ENCODE measurements around the gene ZNF672. TPM values are rescaled to one million over a fixed set of nuclear protein-coding genes. Genes with fewer than 3 reads are reported as not detected.
"Not testable (repeated sequence)": the region's sequence is repeated elsewhere in the genome, so short reads cannot be mapped to it uniquely, and the experiment has no call there.

ZNF672 gene
- total RNA-seq, 1 donor from 2014 or later = 45.2 TPM

DNA sequence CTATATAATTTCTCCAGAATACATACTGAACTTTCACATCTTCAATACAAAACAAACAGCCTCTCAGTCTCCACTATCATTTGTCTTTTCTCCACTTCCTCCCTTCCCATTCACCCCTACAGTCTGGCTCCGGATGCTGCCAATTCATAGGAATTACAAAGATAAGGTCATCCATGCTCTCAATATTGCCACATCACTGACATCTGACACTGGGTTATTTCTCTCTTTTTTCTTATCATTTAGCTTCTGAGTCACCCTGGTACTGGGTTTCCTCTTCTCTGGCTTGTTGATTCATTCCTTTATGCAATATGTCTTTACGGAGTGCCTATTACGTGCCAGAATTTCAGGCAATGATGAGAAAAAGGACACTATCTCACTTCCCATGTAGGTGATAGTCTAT is 9.2 kb upstream of the ZNF672 start:
- Mint-ChIP-seq H3K4me1 (ENCODE audit: low read depth) (peaks cover 21% of the 10 kb centered on the region), H3K27ac (peak overlapping the region; percentile 14), H3K4me3 (no peak overlapping the region), H3K36me3 (ENCODE audit: low read depth) (peaks cover 12% of the 10 kb centered on the region), H3K9me3 (no peaks in the 10 kb centered on the region), H3K27me3 (ENCODE audit: insufficient read depth) (peaks cover 6% of the 10 kb centered on the region)
- intact Hi-C loops (cut with micrococcal nuclease) = no loop called here
- DNase-seq (ENCODE audit: low spot score) = no peak

GRCh38 chr1:248830718-248831017 is 7.4 kb upstream of the ZNF672 start:
- H3K9me3 Mint-ChIP-seq = not testable (repeated sequence)
- H3K4me1 Mint-ChIP-seq (ENCODE audit: low read depth) = peaks cover 10% of the 10 kb centered on the region

DNA sequence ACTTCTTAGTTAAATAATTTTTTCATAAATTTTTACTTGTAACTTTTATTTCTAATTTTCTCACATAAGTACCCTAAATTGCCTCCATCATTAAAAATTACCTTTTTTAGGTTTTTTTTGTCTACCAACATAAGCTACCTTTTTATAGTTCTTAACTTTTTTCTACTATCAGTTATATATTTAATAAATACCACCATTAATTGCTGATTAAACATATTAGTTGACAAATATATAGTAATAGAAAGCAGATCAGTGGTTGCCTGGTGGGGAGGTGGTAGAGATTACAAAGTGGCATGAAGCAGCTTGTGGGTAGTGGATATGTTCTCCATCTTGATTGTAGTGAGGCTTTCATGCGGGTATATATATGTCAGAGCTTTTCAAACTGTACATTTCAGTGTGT is 6.2 kb upstream of the ZNF672 start:
- H3K4me3 Mint-ChIP-seq = no peak overlapping the region
- H3K4me1 Mint-ChIP-seq (ENCODE audit: low read depth) = peaks cover 6% of the 10 kb centered on the region
- H3K27ac Mint-ChIP-seq = no peak overlapping the region

More at GRCh38 chr1:248830718-248831017, 7.4 kb upstream of the ZNF672 start:
- DNase-seq (ENCODE audit: low spot score); H3K36me3 Mint-ChIP-seq (ENCODE audit: low read depth); intact Hi-C loops (cut with micrococcal nuclease); H3K27ac Mint-ChIP-seq; H3K27me3 Mint-ChIP-seq (ENCODE audit: insufficient read depth); H3K4me3 Mint-ChIP-seq: not testable (repeated sequence)

DNA sequence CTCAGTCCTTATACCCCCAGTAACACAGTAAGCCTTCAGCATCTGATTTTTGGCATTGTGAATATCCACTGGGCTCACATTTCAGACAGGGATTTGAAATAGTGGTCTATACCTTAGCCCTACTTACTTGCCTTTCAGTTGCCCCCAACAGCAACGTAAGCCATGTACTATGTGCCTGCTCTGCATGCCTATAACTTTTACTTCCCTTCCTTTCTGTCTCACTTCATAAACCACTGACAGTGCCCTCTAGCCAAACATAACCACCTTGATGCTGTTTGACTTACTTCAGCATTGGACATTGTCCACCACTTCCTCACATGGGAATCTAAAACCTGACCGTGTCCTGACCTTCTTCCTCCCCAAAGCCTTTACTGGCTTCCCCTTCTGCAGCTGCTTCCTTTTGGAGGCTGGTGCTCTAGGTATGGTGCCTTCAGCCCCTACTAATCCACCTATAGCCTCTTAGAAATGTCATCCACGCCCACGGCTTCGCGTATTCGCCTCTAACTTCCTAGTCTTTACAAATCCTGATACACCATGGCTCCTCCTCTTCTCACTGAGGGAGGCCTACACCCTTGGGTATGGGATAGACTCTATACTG is 3.6 kb upstream of the ZNF672 start:
- intact Hi-C loops (cut with micrococcal nuclease) = no loop called here
- no peaks in the 10 kb centered on the region for H3K4me1 Mint-ChIP-seq (ENCODE audit: low read depth)
- peaks cover 6% of the 10 kb centered on the region for H3K27me3 Mint-ChIP-seq (ENCODE audit: insufficient read depth)
- no peaks in the 10 kb centered on the region for H3K9me3 Mint-ChIP-seq
- DNase-seq (ENCODE audit: low spot score) = no peak
- H3K4me3 Mint-ChIP-seq = no peak overlapping the region
- H3K27ac Mint-ChIP-seq = no peak overlapping the region
- H3K36me3 Mint-ChIP-seq (ENCODE audit: low read depth) = no peaks in the 10 kb centered on the region

More for the DNA sequence above, 6.2 kb upstream of the ZNF672 start:
- DNase-seq (ENCODE audit: low spot score) = no peak
- intact Hi-C loops (cut with micrococcal nuclease) = no loop called here
- no peaks in the 10 kb centered on the region for H3K36me3 Mint-ChIP-seq (ENCODE audit: low read depth)
- peaks cover 6% of the 10 kb centered on the region for H3K27me3 Mint-ChIP-seq (ENCODE audit: insufficient read depth)
- H3K9me3 Mint-ChIP-seq = no peaks in the 10 kb centered on the region

DNA sequence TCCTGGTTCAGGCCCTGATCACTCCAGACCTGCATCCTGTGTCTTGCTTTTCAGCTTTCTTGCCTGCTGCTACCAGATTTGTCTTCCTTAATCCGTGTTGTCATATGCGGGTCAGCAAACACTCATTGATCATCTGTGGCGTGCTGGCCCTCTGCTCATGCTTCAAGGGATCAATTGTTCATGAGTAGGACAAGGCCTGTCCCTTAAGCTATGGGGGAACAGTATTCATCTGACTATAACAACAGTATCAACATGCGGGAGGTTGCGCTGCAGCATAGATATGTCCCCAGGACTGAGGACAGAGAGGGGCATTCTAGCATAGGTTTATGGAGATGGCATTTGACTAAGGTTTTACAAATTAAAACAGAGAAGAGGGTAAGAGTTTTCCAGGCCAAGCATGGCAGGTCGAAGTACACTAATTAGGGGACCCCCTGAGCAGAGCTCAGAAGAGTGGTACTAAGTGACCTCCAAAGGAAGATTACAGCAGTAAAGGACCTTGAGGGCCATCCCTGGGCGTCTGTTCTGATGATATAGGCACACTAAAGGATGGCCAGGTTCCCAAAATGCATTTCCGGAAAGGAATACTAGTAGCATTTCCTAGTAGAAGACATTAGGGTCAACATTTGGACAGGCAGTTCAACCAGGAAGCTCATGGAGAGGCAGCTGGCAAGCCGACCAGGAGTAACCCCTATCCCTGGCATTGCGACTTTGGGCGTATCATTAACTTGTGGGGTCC is 811 bp upstream of the ZNF672 start:
- peaks cover 2% of the 10 kb centered on the region for H3K36me3 Mint-ChIP-seq (ENCODE audit: low read depth)
- DNase-seq (ENCODE audit: low spot score) = no peak
- H3K27me3 Mint-ChIP-seq (ENCODE audit: insufficient read depth) = peaks cover 2% of the 10 kb centered on the region
- no peaks in the 10 kb centered on the region for H3K9me3 Mint-ChIP-seq
- H3K27ac Mint-ChIP-seq = no peak overlapping the region
- intact Hi-C loops (cut with micrococcal nuclease) = no loop called here
- H3K4me1 Mint-ChIP-seq (ENCODE audit: low read depth) = peaks cover 15% of the 10 kb centered on the region
- H3K4me3 Mint-ChIP-seq = no peak overlapping the region

DNA sequence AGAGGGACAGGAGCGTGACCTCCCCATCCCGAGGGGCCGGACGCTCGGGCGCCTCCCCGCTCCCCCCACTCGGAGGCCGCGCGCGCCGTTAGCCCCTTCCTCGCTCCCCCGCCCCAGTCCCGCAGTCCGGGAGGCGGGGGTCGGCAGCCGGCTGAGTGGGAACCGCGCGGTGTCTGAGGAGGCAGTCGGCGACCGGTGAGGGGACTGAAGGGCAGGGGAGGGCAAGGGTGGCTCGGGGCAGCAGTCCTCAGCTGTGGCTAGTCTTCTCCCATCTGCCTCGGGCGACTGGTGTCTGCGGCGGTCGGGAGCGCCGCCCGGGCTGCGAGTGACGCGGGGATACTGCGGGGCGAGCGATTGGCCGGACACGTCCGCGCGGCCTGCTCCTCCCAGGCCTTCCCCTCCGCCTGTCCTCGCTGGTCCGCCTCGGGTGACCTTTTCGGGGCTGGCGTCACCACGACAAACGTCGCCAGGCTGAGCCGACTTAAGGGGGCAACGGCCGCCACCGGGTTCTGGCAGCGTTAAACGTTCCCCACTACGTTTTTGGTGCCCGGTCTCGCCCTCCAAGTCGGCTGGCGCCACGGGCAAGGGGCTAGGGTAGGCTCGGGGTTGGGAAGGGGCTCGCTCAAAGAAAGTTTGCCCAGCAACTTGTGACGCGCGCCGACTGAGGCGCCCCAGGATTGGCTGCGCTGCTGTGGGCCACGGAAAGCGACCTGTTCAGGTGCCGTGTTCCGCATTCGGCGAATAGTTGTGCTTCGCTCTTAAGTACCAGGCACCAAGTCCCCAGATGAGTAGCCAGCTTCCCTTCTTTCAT is 538 bp downstream of the ZNF672 start:
- Mint-ChIP-seq H3K27me3 (ENCODE audit: insufficient read depth) (no peaks in the 10 kb centered on the region), H3K4me1 (ENCODE audit: low read depth) (peaks cover 15% of the 10 kb centered on the region), H3K36me3 (ENCODE audit: low read depth) (peaks cover 3% of the 10 kb centered on the region), H3K27ac (peak overlapping the region; percentile 93), H3K9me3 (no peaks in the 10 kb centered on the region), H3K4me3 (no peak overlapping the region)
- intact Hi-C loops (cut with micrococcal nuclease) = loop anchor here (1.0 kb wide), 5 partner anchors 12 to 86 kb away; partner anchors contain the start of genes PGBD2 and ZNF692
- peak; percentile 82 for DNase-seq (ENCODE audit: low spot score)

DNA sequence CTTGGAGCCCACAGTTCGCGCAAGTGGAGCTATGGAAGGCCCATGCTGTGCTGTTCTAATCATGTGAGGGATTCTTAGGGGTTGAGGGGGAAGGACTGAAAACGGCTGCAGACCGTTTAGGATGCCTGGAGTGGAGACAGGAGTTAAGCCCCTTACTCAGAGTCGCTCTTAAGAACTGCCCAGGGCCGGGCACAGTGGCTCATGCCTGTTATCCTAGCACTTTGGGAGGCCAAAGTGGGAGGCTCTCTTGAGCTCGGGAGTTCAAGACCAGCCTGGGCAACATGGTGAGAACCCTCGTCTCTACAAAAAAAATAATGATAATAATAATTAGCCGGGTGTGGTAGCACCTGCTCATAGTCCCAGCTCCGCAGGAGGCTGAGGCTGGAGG is 1.1 kb downstream of the ZNF672 start:
- no peaks in the 10 kb centered on the region for H3K27me3 Mint-ChIP-seq (ENCODE audit: insufficient read depth)
- peaks cover 3% of the 10 kb centered on the region for H3K36me3 Mint-ChIP-seq (ENCODE audit: low read depth)
- intact Hi-C loops (cut with micrococcal nuclease) = no loop called here

DNA sequence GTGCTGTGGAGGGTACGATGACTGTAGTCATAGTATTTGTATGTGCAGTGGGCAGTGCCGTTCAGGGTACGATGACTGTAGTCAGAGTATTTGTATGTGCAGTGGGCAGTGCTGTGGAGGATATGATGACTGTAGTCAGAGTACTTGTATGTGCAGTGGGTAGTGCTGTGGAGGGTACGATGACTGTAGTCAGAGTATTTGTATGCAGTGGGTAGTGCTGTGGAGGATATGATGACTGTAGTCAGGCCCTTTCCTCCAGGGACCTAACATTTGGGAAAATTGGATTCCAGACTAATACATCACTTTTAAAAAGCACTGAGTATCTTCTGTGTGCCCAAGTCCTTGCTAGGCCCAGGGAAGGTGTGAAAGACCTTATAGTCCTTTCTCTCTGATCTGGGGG is 2.9 kb downstream of the ZNF672 start:
- no peak overlapping the region for H3K27ac Mint-ChIP-seq
- H3K27me3 Mint-ChIP-seq (ENCODE audit: insufficient read depth) = no peaks in the 10 kb centered on the region
- H3K9me3 Mint-ChIP-seq = no peaks in the 10 kb centered on the region
- H3K4me3 Mint-ChIP-seq = peak overlapping the region; percentile 35
- H3K36me3 Mint-ChIP-seq (ENCODE audit: low read depth) = peaks cover 6% of the 10 kb centered on the region
- peaks cover 15% of the 10 kb centered on the region for H3K4me1 Mint-ChIP-seq (ENCODE audit: low read depth)
- no peak for DNase-seq (ENCODE audit: low spot score)
- intact Hi-C loops (cut with micrococcal nuclease) = no loop called here

More for the DNA sequence above, 1.1 kb downstream of the ZNF672 start:
- peak overlapping the region; percentile 93 for H3K27ac Mint-ChIP-seq
- H3K4me3 Mint-ChIP-seq = no peak overlapping the region
- no peak for DNase-seq (ENCODE audit: low spot score)
- peaks cover 15% of the 10 kb centered on the region for H3K4me1 Mint-ChIP-seq (ENCODE audit: low read depth)
- no peaks in the 10 kb centered on the region for H3K9me3 Mint-ChIP-seq

- Mint-ChIP-seq H3K4me1 (ENCODE audit: low read depth) (peaks cover 15% of the 10 kb centered on the region), H3K27ac (peak overlapping the region; percentile 25), H3K27me3 (ENCODE audit: insufficient read depth) (no peaks in the 10 kb centered on the region), H3K9me3 (no peaks in the 10 kb centered on the region), H3K4me3 (no peak overlapping the region), H3K36me3 (ENCODE audit: low read depth) (peaks cover 6% of the 10 kb centered on the region)
- intact Hi-C loops (cut with micrococcal nuclease) = no loop called here
- no peak for DNase-seq (ENCODE audit: low spot score)
Measured at GRCh38 chr1:248841702-248842395, 3.8 kb downstream of the ZNF672 start.

DNA sequence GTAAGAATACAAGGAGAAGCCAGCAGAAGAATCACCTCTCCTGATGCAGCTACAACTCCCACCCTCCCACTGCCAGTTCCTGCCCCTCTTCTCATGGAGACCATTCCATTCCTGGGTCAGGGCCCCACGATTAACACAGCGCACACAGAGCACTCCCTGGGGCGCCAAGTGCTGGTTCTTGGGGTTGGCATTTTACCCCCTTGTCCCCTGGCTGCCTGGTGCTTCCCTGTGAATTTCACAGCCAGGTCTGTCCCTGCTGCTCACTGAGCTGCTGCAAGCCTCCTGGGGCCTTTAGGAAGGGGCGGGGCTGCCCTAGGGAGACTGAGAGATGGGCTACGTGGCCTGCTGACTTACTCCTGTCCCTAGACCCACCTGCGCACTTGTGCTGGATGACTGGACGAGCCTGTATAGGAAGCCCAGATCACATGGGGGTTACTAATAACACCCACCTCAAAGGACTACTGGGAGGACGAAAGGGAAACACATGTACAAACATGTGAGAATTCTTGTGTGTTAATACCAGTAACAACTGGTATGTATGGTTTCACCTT is 4.8 kb downstream of the ZNF672 start:
- intact Hi-C loops (cut with micrococcal nuclease) = no loop called here
- Mint-ChIP-seq H3K27me3 (ENCODE audit: insufficient read depth) (no peaks in the 10 kb centered on the region), H3K9me3 (no peaks in the 10 kb centered on the region), H3K36me3 (ENCODE audit: low read depth) (peaks cover 6% of the 10 kb centered on the region), H3K4me1 (ENCODE audit: low read depth) (peaks cover 15% of the 10 kb centered on the region), H3K27ac (no peak overlapping the region), H3K4me3 (no peak overlapping the region)
- DNase-seq (ENCODE audit: low spot score) = no peak

GRCh38 chr1:248843687-248844086 is 5.7 kb downstream of the ZNF672 start:
- Mint-ChIP-seq H3K36me3 (ENCODE audit: low read depth) (peaks cover 9% of the 10 kb centered on the region), H3K9me3 (no peaks in the 10 kb centered on the region), H3K4me3 (no peak overlapping the region), H3K27ac (no peak overlapping the region), H3K27me3 (ENCODE audit: insufficient read depth) (no peaks in the 10 kb centered on the region), H3K4me1 (ENCODE audit: low read depth) (peaks cover 15% of the 10 kb centered on the region)
- intact Hi-C loops (cut with micrococcal nuclease) = no loop called here
- DNase-seq (ENCODE audit: low spot score) = no peak

- Mint-ChIP-seq H3K27ac (no peak overlapping the region), H3K4me1 (ENCODE audit: low read depth) (peaks cover 15% of the 10 kb centered on the region), H3K36me3 (ENCODE audit: low read depth) (peaks cover 14% of the 10 kb centered on the region), H3K27me3 (ENCODE audit: insufficient read depth) (no peaks in the 10 kb centered on the region), H3K4me3 (no peak overlapping the region), H3K9me3 (no peaks in the 10 kb centered on the region)
- intact Hi-C loops (cut with micrococcal nuclease) = no loop called here
- DNase-seq (ENCODE audit: low spot score) = no peak
Measured at GRCh38 chr1:248844526-248844925, 6.5 kb downstream of the ZNF672 start.
